ENCODE measurements around the gene ADAMTSL4. TPM values are rescaled to one million over a fixed set of nuclear protein-coding genes. Genes with fewer than 3 reads are reported as not detected.

Gene ADAMTSL4
- polyA plus RNA-seq, 4 donors = 16.2 to 156 (median 20.4) TPM

- DNase-seq (ENCODE audit: low read depth in 4 of 4, low spot score in 3 of 4) = no peak
Measured at GRCh38 chr1:150532860-150533259, 16.3 kb upstream of the ADAMTSL4 start.

- no peak for DNase-seq (ENCODE audit: low read depth in 4 of 4, low spot score in 3 of 4)
Measured at GRCh38 chr1:150534002-150534401, 15.2 kb upstream of the ADAMTSL4 start.

- DNase-seq (ENCODE audit: low read depth in 4 of 4, low spot score in 3 of 4) = no peak
Measured at GRCh38 chr1:150535511-150536287, 13.5 kb upstream of the ADAMTSL4 start.

DNA sequence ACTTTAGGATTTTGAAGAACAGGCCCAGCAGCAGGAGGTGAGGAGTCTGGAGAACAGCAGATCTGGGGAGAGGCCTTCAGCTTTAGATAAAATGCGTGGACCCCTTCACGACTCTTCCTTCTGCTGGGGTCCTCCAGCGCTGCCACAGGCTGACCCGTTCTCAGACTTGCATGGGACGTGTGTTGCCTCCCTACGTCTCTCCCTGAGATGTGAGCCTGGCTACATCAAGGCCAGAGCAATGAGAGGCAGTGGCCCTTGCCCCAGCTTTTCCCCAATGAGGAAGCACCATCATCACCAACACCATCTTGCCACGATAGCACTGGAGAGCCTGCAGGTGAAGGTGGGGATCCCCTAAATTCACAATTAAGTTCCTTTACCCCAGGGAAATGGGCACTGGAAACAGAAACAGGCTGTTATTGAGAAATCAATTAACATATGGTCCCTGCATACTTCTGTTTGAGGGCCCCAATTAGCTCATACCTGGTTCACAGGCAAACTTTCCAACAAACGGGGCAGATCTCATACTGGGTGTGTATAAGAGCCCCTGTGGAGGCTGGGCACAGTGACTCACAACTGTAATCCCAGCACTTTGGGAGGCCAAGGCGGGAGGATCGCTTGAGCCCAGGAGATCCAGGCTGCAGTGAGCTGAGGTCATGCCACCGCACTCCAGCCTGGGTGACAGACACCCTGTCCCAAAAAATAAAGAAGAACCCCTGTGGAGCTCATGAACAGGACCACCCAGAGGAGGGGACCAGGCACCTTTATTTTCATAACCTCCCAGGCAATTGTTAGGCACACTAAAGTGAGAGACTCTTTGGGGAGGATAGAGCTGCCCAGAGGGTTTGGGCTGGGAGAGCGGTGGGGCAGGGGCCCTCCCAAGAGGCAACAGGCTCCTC lies 12.1 kb upstream of the ADAMTSL4 start:
- no peak for DNase-seq (ENCODE audit: low read depth in 4 of 4, low spot score in 3 of 4)

GRCh38 chr1:150537732-150538684 lies 11.2 kb upstream of the ADAMTSL4 start:
- DNase-seq (ENCODE audit: low read depth in 4 of 4, low spot score in 3 of 4) = no peak

DNA sequence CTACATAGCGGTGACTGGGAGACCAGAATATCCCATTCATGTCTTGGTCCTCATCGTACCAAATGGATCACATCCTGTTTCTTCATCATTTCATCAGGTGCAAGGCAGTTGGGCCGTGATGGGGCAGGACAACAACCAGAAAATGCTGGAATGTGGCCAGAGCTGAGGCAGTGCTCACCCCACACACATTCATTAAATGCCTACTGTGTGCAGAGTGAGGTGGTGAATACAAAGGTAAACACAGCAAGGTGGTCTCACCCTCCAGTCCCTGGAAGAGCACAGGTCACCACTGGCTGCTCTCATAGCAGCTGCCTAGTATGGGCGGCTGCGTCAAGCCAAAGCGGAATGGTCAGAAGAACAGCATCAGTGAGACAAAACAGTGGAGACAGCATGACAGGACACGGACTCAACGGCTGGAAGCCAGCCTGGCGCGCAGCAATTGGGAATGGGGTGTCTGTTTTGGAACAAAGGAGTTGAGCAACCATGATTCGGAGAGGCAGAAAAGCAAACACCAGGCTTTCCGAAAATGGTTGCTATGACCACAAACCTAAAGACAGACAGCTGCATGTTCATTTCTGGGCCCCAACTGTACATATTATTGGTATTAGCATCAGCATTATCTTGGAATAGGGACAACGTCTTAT lies 5.6 kb upstream of the ADAMTSL4 start:
- no peak for DNase-seq (ENCODE audit: low read depth in 4 of 4, low spot score in 3 of 4)

- no peak for DNase-seq (ENCODE audit: low read depth in 4 of 4, low spot score in 3 of 4)
Measured at GRCh38 chr1:150544204-150544603, 5.0 kb upstream of the ADAMTSL4 start.

GRCh38 chr1:150545486-150546032 lies 3.6 kb upstream of the ADAMTSL4 start:
- DNase-seq (ENCODE audit: low read depth in 4 of 4, low spot score in 3 of 4) = no peak

DNA sequence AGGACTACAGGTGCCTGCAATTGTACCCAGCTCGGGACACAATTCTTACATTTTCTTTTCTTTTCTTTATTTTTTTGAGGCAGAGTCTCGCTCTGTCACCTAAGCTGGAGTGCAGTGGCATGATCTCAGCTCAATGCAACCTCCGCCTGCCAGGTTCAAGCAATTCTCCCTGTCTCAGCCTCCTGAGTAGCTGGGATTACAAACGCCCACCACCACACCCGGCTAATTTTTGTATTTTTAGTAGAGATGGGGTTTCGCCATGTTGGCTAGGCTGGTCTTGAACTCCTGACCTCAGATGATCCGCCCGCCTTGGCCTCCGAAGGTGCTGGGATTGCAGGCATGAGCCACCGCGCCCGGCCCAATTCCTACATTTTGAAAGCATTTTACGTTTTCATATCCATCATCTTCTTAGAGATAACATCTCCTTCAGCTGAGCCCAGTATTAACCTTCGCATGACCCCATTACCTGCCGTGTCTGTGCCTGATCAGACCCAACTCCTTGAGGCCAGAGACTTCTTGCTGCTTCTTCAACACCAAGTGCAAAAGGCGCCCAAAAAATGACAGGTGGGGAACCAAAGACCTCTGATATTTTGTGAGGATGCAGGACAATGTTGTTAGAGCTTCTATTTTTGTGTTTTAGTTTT lies 2.8 kb upstream of the ADAMTSL4 start:
- no peak for DNase-seq (ENCODE audit: low read depth in 4 of 4, low spot score in 3 of 4)

GRCh38 chr1:150548324-150548631 lies 930 bp upstream of the ADAMTSL4 start:
- no peak for DNase-seq (ENCODE audit: low read depth in 4 of 4, low spot score in 3 of 4)

GRCh38 chr1:150549496-150550221 lies 451 bp downstream of the ADAMTSL4 start:
- no peak for DNase-seq (ENCODE audit: low read depth in 4 of 4, low spot score in 3 of 4)

DNA sequence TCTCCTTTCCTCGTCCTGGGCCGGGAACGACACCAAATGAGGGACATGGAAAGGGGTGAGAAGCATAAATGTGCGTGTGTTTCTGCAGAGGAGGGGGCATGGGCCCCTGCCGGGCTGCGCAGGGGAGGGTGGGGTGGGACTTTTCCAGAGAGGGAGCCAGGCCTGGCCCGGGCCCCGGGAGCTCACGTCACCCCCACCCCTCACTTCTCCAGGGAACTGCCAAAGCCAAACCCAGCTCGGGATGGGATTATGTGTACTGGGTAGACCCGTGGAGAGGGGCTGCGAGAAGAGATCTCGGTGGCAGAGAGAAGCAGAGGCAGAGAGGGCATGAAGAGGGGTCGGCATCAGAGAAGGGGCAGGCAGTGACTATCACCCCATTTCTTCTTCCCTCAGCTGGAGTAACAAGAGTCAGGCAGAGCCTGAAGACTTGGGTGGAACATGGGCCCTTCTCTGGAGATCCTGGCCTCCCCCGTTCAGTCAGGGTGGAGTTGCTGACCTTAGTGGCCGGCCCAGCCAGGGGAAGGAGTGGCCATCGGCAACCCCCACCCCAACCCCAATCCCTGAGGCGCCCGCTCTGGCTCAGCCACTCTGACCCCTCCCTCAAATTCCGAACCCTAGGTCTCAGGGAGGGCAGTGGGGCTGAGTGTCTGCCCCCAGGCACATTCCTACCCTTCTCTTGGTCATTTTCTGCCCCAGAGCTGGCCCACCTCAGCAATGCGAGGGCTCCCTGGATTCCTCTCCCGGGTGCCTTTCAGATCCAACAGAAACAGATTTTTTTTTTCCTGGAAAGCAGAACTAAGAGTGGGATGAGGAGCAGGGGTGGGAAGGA lies 1.2 kb downstream of the ADAMTSL4 start:
- no peak for DNase-seq (ENCODE audit: low read depth in 4 of 4, low spot score in 3 of 4)

DNA sequence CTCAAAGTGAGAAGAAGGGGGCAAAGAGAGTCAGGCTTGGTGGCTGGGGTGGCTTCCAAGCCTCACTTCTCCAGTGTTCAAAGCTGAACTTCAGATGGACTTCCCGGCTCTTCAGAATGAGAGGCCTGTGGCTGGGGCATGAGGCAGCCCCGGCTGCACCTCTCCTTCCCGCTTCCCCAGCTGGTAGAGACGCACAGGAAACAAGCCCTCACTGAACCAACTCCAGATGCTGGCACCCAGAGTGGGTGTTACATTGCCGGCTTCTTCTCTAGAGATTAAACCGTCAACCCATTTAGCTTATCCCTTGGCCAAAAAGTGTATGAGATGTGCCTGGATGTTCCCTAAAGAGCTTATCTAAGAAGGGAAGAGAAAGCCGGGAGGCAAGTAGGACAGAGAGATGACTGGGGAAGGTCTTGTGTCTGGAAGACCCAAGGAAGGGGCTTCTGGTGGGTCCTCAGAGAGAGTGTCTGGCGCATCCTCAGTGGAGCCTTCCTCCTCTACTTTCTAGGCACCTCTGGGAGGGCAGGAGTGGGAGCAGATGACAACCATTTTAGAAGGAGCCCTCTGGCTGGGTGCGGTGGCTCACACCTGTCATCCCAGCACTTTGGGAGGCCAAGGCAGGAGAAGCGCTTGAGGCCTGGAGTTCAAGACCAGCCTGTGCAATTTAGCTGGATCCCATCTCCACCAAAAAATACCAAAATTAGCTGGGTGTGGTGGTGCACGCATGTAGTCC lies 2.0 kb downstream of the ADAMTSL4 start:
- DNase-seq (ENCODE audit: low read depth in 4 of 4, low spot score in 3 of 4) = no peak

DNA sequence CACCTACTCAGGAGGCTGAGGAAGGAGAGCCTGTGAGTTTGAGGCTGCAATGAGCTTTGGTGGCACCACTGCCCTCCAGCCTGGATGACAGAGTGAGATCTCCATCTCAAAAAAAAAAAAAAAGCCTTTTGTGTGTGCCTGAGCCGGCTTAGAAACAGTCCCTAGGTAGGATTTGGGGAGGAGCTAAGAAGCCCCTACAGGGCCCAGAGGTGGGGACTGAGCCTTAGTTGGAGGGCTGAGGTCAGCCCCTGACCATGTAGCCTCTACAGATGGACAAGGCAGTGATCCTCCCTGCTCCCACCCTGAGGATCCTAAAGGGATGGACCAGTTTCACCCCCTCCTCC lies 2.5 kb downstream of the ADAMTSL4 start:
- no peak for DNase-seq (ENCODE audit: low read depth in 4 of 4, low spot score in 3 of 4)

- peak in 1 of 4 donors; percentile 58 for DNase-seq (ENCODE audit: low read depth in 4 of 4, low spot score in 3 of 4)
Measured at GRCh38 chr1:150552128-150552910, 3.1 kb downstream of the ADAMTSL4 start.

GRCh38 chr1:150552911-150553289 lies 3.7 kb downstream of the ADAMTSL4 start:
- no peak for DNase-seq (ENCODE audit: low read depth in 4 of 4, low spot score in 3 of 4)
